HFFc6 (cell line): ENCODE results near the gene KIF26B. TPM values are rescaled to one million over a fixed set of nuclear protein-coding genes. Genes with fewer than 3 reads are reported as not detected.

Experiments used
- DNase-seq: peaks from one replicate; pipeline ENCODE4 v3.0.0-alpha.2; 2018
- H3K27ac Mint-ChIP-seq: 2 replicates; pipeline ENCODE4 v1.8.0; 2020; ENCODE audit warnings: mild to moderate bottlenecking, mixed read lengths
- H3K27me3 Mint-ChIP-seq: 2 replicates; pipeline ENCODE4 v1.8.0; 2021; ENCODE audit warnings: mild to moderate bottlenecking, moderate library complexity, mixed read lengths; ENCODE audit not compliant: insufficient read depth
- H3K36me3 Mint-ChIP-seq: 2 replicates; pipeline ENCODE4 v1.8.0; 2021; ENCODE audit warnings: low read depth, mixed read lengths
- H3K4me1 Mint-ChIP-seq: 2 replicates; pipeline ENCODE4 v1.8.0; 2020; ENCODE audit warnings: low read depth, mixed read lengths
- H3K4me3 Mint-ChIP-seq: 2 replicates; pipeline ENCODE4 v1.8.0; 2020; ENCODE audit warnings: mild to moderate bottlenecking, moderate library complexity, mixed read lengths
- H3K9me3 Mint-ChIP-seq: 2 replicates; pipeline ENCODE4 v1.8.0; 2020; ENCODE audit warnings: mild to moderate bottlenecking, mixed read lengths
- CTCF ChIP-seq: fragments of 200-600 bp; sonication (generic); IDR thresholded peaks from 2 replicates; pipeline ENCODE4 v1.5.0; 2021; ENCODE audit warnings: antibody characterized with exemption, mild to moderate bottlenecking
- total RNA-seq, 6 experiments: library from RNA; stranded (reverse); fragmentation: NEBNext Ultra II Directional; extraction: Animal tissue kit (Norgen Biotek cat#: 25700); gene quantifications; 2 replicates in 1 of 6; 3 replicates in 5 of 6; pipeline ENCODE4 v1.2.3, GENCODE V29; 2021

KIF26B gene
- total RNA-seq, 6 experiments from 2014 or later, result 4.6 to 7.5 (median 5.5) TPM

- Mint-ChIP-seq H3K4me1 (no peaks in the 10 kb centered on the region), H3K36me3 (peaks cover 5% of the 10 kb centered on the region; the same call in 1 of the 2 replicates), H3K27ac (no peak overlapping the region), H3K4me3 (no peak overlapping the region), H3K9me3 (no peaks in the 10 kb centered on the region), H3K27me3 (peaks cover 2% of the 10 kb centered on the region)
- DNase-seq, result no peak
- TF ChIP-seq CTCF, result no peak
Measured at GRCh38 chr1:245370905-245371581, 216.3 kb downstream of the KIF26B start.

GRCh38 chr1:245373131-245373530, 218.3 kb downstream of the KIF26B start:
- Mint-ChIP-seq H3K36me3 (no peaks in the 10 kb centered on the region), H3K4me1 (no peaks in the 10 kb centered on the region), H3K4me3 (no peak overlapping the region), H3K9me3 (no peaks in the 10 kb centered on the region), H3K27me3 (peaks cover 3% of the 10 kb centered on the region), H3K27ac (no peak overlapping the region)
- no peak for TF ChIP-seq CTCF
- no peak for DNase-seq

- Mint-ChIP-seq H3K27ac (no peak overlapping the region), H3K4me1 (peaks cover 6% of the 10 kb centered on the region; the same call in 1 of the 2 replicates), H3K4me3 (no peak overlapping the region), H3K27me3 (peaks cover 1% of the 10 kb centered on the region; the same call in 1 of the 2 replicates), H3K9me3 (no peaks in the 10 kb centered on the region), H3K36me3 (no peaks in the 10 kb centered on the region)
- TF ChIP-seq CTCF, result no peak
- DNase-seq, result no peak
Measured at GRCh38 chr1:245375789-245376460, 221.1 kb downstream of the KIF26B start.

GRCh38 chr1:245377854-245378253, 223.1 kb downstream of the KIF26B start:
- Mint-ChIP-seq H3K36me3 (no peaks in the 10 kb centered on the region), H3K9me3 (no peaks in the 10 kb centered on the region), H3K4me3 (no peak overlapping the region), H3K27ac (no peak overlapping the region), H3K4me1 (peaks cover 6% of the 10 kb centered on the region; the same call in 1 of the 2 replicates), H3K27me3 (peaks cover 1% of the 10 kb centered on the region; the same call in 1 of the 2 replicates)
- TF ChIP-seq CTCF, result no peak
- no peak for DNase-seq

- no peak for TF ChIP-seq CTCF
- Mint-ChIP-seq H3K9me3 (no peaks in the 10 kb centered on the region), H3K4me3 (no peak overlapping the region), H3K4me1 (peaks cover 6% of the 10 kb centered on the region; the same call in 1 of the 2 replicates), H3K27ac (no peak overlapping the region), H3K27me3 (peaks cover 1% of the 10 kb centered on the region; the same call in 1 of the 2 replicates), H3K36me3 (no peaks in the 10 kb centered on the region)
- DNase-seq, result no peak
Measured at GRCh38 chr1:245378311-245378722, 223.5 kb downstream of the KIF26B start.
